ENCODE data around the gene GSN. TPM values are rescaled to one million over a fixed set of nuclear protein-coding genes. Genes with fewer than 3 reads are reported as not detected.

Gene GSN
- total RNA-seq, 4 donors from 2014 or later = 628 to 986 (median 782) TPM

DNA sequence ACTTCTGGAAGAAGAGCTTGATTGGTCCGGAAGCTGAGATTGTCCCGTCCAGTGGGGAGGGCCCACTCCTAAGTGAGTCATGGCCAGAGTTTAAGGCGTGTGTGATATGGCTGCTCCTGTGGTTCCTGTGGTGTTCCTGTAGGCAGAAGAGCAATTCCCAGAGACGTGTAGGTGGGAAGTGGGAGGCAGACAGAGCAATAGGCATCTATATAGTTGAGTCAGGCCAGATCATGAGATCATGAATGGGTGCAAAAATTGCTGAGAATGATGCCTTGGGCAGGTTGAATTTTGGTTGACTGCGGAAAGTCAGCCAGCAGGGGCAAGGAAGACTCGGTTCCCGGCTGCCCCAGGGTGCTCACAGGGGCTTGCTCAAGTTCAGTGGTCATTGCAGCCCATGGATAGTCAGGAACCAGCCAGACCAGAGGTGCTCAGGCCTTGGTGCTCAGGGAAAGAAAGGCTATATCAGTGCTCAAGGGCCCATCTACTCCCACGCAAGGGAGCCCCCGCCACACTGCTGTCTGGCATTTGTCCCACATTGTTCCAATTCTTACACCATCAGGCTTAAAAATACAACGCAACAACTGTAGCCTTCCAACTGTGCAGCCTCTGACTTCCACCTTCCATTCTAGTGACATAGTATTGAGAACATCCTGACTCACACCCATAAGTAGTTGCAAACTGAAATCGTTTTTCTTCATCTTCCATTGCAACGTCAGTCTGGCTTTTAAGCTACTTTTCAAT is 21.0 kb upstream of the GSN start:
- Histone ChIP-seq H3K4me3 (no peak overlapping the region), H3K36me3 (peaks cover 0 to 7% (median 0%) of the 10 kb centered on the region in 4 donors), H3K4me1 (peaks cover 0 to 5% (median 0%) of the 10 kb centered on the region in 4 donors), H3K27me3 (no peaks in the 10 kb centered on the region), H3K27ac (no peak overlapping the region), H3K9me3 (peaks cover 0 to 6% of the 10 kb centered on the region in 2 donors)
- intact Hi-C loops (cut with DNase I; ENCODE audit: low total_unique reads) = no loop called here
- in situ Hi-C loops (cut with MboI; ENCODE audit: low pct_ligation_motif_present in 1 of 4, low pct_unique_long_range_greater_than_20kb in 1 of 4, low sequenced_read_pairs in 3 of 4) = no loop called here
- WGBS, 2 donors (ENCODE audit: low coverage in 1 of 2) = 82 to 88% methylated on average over 5 to 12 of the region's 12 CpGs
- DNase-seq = no peak
- TF ChIP-seq POLR2AphosphoS5 (IDR thresholded peaks at IDR 0.05) = no peak
- TF ChIP-seq, protein P1, sequence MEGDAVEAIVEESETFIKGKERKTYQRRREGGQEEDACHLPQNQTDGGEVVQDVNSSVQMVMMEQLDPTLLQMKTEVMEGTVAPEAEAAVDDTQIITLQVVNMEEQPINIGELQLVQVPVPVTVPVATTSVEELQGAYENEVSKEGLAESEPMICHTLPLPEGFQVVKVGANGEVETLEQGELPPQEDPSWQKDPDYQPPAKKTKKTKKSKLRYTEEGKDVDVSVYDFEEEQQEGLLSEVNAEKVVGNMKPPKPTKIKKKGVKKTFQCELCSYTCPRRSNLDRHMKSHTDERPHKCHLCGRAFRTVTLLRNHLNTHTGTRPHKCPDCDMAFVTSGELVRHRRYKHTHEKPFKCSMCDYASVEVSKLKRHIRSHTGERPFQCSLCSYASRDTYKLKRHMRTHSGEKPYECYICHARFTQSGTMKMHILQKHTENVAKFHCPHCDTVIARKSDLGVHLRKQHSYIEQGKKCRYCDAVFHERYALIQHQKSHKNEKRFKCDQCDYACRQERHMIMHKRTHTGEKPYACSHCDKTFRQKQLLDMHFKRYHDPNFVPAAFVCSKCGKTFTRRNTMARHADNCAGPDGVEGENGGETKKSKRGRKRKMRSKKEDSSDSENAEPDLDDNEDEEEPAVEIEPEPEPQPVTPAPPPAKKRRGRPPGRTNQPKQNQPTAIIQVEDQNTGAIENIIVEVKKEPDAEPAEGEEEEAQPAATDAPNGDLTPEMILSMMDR (IDR thresholded peaks at IDR 0.05) = no peak
- no peak for TF ChIP-seq POLR2A (IDR thresholded peaks at IDR 0.05)
- no peak for TF ChIP-seq EP300 (IDR thresholded peaks at IDR 0.05; ENCODE audit: low read depth)

DNA sequence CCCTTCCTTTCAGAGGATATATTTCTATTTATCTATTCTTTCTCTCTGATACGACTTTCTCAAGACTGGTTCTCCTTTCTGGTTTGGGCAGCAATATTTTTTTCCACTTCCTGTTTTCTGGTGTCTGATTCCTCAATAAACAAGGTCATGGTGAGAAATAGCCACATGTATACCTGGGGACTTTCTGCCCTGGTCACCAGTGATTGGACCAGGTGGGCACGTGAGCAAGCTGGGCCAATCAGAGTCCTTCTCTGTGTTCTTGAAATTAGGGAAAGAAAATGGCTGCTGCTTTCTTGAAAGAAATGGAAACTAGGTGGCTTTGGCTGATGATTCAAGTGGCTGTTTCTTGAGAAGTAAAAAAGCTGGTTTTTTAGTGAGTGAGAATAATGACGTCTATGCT is 18.4 kb upstream of the GSN start:
- in situ Hi-C loops (cut with MboI; ENCODE audit: low pct_ligation_motif_present in 1 of 4, low pct_unique_long_range_greater_than_20kb in 1 of 4, low sequenced_read_pairs in 3 of 4) = no loop called here
- no peak overlapping the region for H3K27ac ChIP-seq

DNA sequence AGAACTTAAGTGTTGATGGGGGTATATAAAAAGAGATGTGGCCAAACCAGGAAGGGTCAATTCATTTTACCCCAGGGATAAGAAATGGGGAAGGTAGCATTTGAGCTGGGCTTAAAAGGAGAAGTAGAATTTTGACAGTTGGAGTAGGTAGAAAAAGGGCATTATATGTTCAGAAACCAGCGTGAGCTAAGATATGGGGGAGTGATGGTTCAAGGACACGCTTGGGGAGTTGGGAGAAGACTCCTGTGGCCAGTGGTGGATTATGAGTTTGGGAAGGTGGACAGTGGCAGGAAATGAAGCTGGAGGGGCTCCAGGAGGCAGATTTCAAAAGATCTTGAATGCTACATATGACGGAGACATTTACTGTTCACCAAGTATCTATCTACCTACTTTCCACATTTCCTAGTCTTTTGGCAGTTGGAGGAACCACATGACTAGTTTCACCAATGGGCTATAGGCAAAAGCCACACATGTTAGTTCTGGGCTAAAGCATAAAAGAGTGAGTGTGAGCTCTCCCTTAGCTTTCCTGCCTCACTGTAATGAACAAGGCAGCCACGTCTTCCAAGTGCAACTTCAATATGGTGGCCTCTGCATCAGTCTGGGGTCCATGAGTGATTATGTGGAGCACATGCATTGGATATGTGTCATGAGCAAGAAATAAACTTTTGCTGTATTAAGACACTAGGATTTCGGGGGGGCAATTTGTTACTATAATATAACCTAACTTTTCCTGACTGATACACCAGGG is 15.7 kb upstream of the GSN start:
- Histone ChIP-seq H3K36me3 (no peaks in the 10 kb centered on the region), H3K9me3 (no peaks in the 10 kb centered on the region), H3K27ac (no peak overlapping the region), H3K4me1 (no peaks in the 10 kb centered on the region), H3K4me3 (no peak overlapping the region), H3K27me3 (no peaks in the 10 kb centered on the region)
- in situ Hi-C loops (cut with MboI; ENCODE audit: low pct_ligation_motif_present in 1 of 4, low pct_unique_long_range_greater_than_20kb in 1 of 4, low sequenced_read_pairs in 3 of 4) (no loop called here), intact Hi-C loops (cut with DNase I; ENCODE audit: low total_unique reads) (no loop called here)
- WGBS, 2 donors (ENCODE audit: low coverage in 1 of 2) = 93 to 95% methylated on average over 3 to 5 of the region's 5 CpGs
- no peak for DNase-seq
- TF ChIP-seq, protein P1 (IDR thresholded peaks at IDR 0.05) = no peak
- TF ChIP-seq EP300 (IDR thresholded peaks at IDR 0.05; ENCODE audit: low read depth) = no peak
- TF ChIP-seq POLR2AphosphoS5 (IDR thresholded peaks at IDR 0.05) = no peak

More for the DNA sequence above, 18.4 kb upstream of the GSN start:
- no peak for TF ChIP-seq POLR2A (IDR thresholded peaks at IDR 0.05)
- Histone ChIP-seq H3K9me3 (peaks cover 0 to 2% of the 10 kb centered on the region in 2 donors), H3K4me1 (no peaks in the 10 kb centered on the region), H3K4me3 (no peak overlapping the region), H3K36me3 (peaks cover 0 to 3% (median 0%) of the 10 kb centered on the region in 4 donors), H3K27me3 (no peaks in the 10 kb centered on the region)
- DNase-seq = no peak
- intact Hi-C loops (cut with DNase I; ENCODE audit: low total_unique reads) = no loop called here
- WGBS, 2 donors (ENCODE audit: low coverage in 1 of 2) = 69 to 89% methylated on average over 2 to 3 of the region's 3 CpGs

DNA sequence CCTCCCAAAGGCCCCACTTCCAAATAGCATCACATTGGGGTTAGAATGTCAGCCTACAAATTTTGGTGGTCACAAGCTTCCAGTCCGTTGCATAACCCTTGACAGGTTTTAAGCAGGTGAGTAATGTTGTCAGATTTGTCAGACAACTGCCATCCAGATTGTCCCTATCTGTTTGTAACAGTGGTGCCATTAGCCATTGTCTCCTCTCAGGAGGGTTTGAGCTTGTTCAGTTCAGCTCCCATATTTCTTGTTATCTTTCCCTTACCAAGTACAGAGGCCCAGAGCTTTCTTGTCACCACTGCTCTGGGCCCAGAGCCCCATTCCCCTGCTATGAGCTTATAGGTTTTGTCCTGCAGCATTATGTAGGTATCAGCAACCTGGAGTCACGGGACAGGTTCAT is 14.8 kb upstream of the GSN start:
- in situ Hi-C loops (cut with MboI; ENCODE audit: low pct_ligation_motif_present in 1 of 4, low pct_unique_long_range_greater_than_20kb in 1 of 4, low sequenced_read_pairs in 3 of 4) (no loop called here), intact Hi-C loops (cut with DNase I; ENCODE audit: low total_unique reads) (no loop called here)
- Histone ChIP-seq H3K4me1 (no peaks in the 10 kb centered on the region), H3K27me3 (no peaks in the 10 kb centered on the region), H3K36me3 (no peaks in the 10 kb centered on the region), H3K4me3 (no peak overlapping the region), H3K27ac (no peak overlapping the region), H3K9me3 (no peaks in the 10 kb centered on the region)
- no peak for DNase-seq
- WGBS, 2 donors (ENCODE audit: low coverage in 1 of 2) = 91% methylated on average over 2 of the region's 2 CpGs; no CpG with 5 or more reads in 1 of the 2 donors
- TF ChIP-seq POLR2AphosphoS5 (IDR thresholded peaks at IDR 0.05) = no peak
- TF ChIP-seq, protein P1 (IDR thresholded peaks at IDR 0.05) = no peak
- no peak for TF ChIP-seq POLR2A (IDR thresholded peaks at IDR 0.05)
- TF ChIP-seq EP300 (IDR thresholded peaks at IDR 0.05; ENCODE audit: low read depth) = no peak

Data from transverse colon (tissue), 4 donors.